GM12875 (cell line): Measurements from ENCODE around the gene RGS13.

Experiments
- H3K4me3 ChIP-seq: one replicate; pipeline ENCODE4 v1.5.1; 2011; ENCODE audit warnings: low read depth, low read length, control low read depth
- TF ChIP-seq, protein P1 (sequence below): IDR thresholded peaks from 2 replicates; pipeline ENCODE4 v1.5.1; 2011; ENCODE audit warnings: low read depth, mild to moderate bottlenecking, control low read depth, inconsistent platforms, low read length, moderate library complexity, borderline replicate concordance; ENCODE audit not compliant: insufficient read depth

RGS13 gene

DNA sequence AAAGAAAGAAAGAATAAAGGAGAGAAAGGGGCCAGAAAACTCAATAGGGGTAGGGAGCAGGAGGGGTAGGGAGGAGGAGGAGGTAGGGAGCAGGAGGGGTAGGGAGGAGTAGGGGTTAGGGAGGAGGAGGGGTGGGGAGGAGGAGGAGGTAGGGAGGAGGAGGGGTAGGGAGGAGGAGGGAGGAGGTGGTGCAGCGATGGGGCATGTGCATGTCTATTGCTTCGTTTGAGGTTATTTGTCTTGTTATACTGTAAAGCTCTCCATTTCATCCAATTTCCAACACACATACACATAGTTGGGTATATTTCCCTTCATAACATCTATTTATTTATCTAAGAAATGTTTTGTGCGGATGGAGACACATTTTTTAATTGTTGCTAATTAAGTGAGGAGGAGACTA is 40.6 kb upstream of the RGS13 start:
- TF ChIP-seq, protein P1, sequence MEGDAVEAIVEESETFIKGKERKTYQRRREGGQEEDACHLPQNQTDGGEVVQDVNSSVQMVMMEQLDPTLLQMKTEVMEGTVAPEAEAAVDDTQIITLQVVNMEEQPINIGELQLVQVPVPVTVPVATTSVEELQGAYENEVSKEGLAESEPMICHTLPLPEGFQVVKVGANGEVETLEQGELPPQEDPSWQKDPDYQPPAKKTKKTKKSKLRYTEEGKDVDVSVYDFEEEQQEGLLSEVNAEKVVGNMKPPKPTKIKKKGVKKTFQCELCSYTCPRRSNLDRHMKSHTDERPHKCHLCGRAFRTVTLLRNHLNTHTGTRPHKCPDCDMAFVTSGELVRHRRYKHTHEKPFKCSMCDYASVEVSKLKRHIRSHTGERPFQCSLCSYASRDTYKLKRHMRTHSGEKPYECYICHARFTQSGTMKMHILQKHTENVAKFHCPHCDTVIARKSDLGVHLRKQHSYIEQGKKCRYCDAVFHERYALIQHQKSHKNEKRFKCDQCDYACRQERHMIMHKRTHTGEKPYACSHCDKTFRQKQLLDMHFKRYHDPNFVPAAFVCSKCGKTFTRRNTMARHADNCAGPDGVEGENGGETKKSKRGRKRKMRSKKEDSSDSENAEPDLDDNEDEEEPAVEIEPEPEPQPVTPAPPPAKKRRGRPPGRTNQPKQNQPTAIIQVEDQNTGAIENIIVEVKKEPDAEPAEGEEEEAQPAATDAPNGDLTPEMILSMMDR, result no peak
- H3K4me3 ChIP-seq, result no peak overlapping the region

DNA sequence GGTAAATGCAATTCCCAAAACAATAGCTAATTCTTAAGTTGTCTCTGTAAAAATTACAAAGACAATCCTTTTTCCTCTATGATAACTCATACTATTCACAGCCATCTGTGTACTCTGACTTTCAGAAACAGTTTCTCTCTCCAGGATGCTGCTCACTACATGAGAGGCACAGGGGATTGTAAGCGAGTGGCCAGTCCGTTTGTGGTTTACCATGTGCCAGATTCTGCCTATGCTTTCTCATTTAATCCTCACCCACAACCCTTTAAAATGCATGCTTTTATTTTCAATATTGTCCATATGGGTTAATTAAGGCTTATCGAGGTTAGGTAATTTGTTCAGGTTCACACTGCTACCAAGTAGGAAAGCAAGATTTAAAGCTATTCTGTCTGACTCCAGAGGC is 37.4 kb upstream of the RGS13 start:
- TF ChIP-seq, protein P1, result no peak

DNA sequence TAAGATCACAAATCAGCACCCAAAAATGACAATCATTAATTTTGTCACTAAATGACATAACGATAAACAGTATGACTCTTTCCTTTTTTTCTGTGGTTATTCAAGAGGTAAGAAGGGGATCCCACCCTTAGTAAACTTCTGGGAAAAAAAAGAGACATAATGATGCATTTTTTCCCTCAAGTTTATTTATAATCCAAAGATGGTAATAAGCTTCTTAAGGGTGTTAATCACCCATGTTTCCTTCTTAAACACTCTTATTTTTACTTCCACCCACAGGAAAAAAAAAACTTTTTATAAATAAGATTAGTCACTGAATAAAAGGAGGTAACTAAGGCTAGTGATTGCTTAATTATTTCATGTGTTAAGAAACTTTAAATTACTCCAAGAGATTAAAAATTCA is 35.7 kb upstream of the RGS13 start:
- H3K4me3 ChIP-seq, result no peak overlapping the region
- TF ChIP-seq, protein P1, result no peak

More for the DNA sequence above, 37.4 kb upstream of the RGS13 start:
- H3K4me3 ChIP-seq, result no peak overlapping the region

DNA sequence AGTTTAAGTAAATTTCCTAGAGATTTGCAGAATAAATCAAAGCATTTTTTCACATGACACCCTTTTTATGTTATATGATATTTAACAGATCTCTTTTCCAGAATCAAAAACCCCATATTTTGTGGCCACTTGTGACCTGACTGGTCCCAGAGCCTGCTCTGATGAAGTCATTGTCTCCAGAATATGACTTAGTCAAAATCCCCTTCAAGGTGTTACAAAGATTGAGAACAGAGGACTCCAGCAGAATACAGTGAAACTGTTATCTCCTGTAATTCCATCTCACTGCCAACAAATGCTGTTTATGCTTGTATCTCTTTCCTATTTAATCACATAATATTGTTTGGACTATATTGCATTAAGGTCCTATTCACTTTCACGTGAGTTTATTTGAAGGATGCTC is 34.8 kb upstream of the RGS13 start:
- no peak overlapping the region for H3K4me3 ChIP-seq
- TF ChIP-seq, protein P1, result no peak

DNA sequence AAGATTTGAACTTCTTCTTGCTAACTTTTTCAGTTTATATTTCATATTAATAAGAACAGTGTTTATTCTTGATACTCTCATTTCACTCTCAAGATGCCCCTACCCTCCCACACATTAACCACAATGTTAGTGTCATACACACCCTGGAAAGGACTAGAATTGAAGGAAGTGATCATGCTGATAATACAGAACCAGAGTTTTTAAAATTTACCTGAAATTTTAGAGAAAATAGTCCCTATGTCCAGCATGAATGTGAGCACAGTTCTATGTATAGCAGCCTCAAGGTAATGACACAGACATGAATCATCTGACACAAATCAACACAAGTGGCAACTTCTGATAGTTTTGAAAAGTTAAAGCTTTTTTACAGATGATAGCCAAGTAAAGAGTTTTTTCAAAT is 34.4 kb upstream of the RGS13 start:
- H3K4me3 ChIP-seq, result no peak overlapping the region
- TF ChIP-seq, protein P1, result no peak

DNA sequence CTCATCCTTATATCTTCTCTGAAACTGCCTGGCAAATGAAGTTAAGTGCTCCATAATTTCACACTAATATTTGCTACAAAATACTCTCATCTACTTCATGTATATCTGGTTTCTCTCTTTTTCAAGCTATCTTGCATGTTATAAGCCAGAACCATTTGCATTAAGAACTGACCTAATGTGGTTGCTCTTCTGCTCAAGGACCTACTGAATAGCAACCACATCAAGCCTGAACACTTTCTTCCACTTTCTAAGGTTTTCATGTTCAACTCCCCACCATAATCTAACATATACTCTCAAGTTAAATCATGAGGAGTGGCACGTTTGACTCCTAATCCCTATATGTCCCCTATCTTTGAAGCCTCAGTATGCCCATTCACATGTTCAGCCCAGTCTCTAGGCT is 33.2 kb upstream of the RGS13 start:
- H3K4me3 ChIP-seq, result no peak overlapping the region
- TF ChIP-seq, protein P1, result no peak

DNA sequence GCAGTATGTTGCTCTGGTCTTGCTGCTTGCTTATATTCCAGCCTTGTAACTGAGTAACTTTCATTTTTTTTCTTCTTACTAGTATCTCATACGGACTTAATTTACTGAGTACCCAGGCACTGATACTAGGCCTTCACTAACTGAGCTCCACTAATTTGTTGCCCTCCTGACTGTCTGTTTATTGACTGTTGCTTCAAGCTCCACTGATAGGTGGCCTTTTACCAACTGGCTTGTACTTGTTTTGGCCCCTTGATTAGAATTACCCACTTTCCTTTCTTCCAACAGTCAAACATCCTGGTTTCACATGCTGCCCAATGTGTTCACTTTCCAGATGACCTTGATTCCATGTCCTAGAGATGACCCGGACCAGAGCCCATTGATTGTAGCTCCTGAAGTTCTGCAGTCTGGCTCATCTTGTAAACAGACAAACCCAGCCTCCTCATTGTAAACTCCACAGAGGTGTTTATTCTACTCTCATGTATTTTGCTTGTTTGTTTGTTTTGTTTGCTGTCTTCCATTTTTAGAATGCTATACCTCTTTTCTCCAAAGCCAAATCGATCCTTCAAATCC is 32.6 kb upstream of the RGS13 start:
- TF ChIP-seq, protein P1, result no peak
- no peak overlapping the region for H3K4me3 ChIP-seq
